GM19193 (cell line): ENCODE results near the gene NTHL1.

Experiments used
- POLR2A ChIP-seq: IDR thresholded peaks from 4 replicates; pipeline ENCODE4 v1.6.1; 2011; ENCODE audit not compliant: insufficient read depth, insufficient read length; ENCODE audit errors: extremely low read depth

The NTHL1 gene

GRCh38 chr16:2060346-2060745, 12.7 kb upstream of the NTHL1 start:
- no peak for TF ChIP-seq POLR2A

- TF ChIP-seq POLR2A, result no peak
Measured at GRCh38 chr16:2058872-2059271, 11.2 kb upstream of the NTHL1 start.

- TF ChIP-seq POLR2A, result no peak
Measured at GRCh38 chr16:2058420-2058819, 10.8 kb upstream of the NTHL1 start.

GRCh38 chr16:2057438-2057837, 9.8 kb upstream of the NTHL1 start:
- TF ChIP-seq POLR2A, result no peak

GRCh38 chr16:2056681-2057407, 9.2 kb upstream of the NTHL1 start:
- TF ChIP-seq POLR2A, result no peak

GRCh38 chr16:2056077-2056476, 8.4 kb upstream of the NTHL1 start:
- TF ChIP-seq POLR2A, result no peak

- TF ChIP-seq POLR2A, result no peak
Measured at GRCh38 chr16:2054543-2055245, 7.1 kb upstream of the NTHL1 start.

- TF ChIP-seq POLR2A, result no peak
Measured at GRCh38 chr16:2053897-2054296, 6.3 kb upstream of the NTHL1 start.

- TF ChIP-seq POLR2A, result no peak
Measured at GRCh38 chr16:2053211-2053610, 5.6 kb upstream of the NTHL1 start.

- no peak for TF ChIP-seq POLR2A
Measured at GRCh38 chr16:2048116-2048543, 496 bp upstream of the NTHL1 start.

- no peak for TF ChIP-seq POLR2A
Measured at GRCh38 chr16:2046893-2047329, 723 bp downstream of the NTHL1 start.

- no peak for TF ChIP-seq POLR2A
Measured at GRCh38 chr16:2045965-2046892, 1.4 kb downstream of the NTHL1 start.

- TF ChIP-seq POLR2A, result no peak
Measured at GRCh38 chr16:2044541-2044940, 3.1 kb downstream of the NTHL1 start.

- TF ChIP-seq POLR2A, result no peak
Measured at GRCh38 chr16:2043667-2044451, 3.8 kb downstream of the NTHL1 start.
